Measurements from ENCODE around the gene UNC13C. TPM values are rescaled to one million over a fixed set of nuclear protein-coding genes. Genes with fewer than 3 reads are reported as not detected.

Gene UNC13C
- total RNA-seq, 1 donor from 2014 or later: 0.18 TPM

DNA sequence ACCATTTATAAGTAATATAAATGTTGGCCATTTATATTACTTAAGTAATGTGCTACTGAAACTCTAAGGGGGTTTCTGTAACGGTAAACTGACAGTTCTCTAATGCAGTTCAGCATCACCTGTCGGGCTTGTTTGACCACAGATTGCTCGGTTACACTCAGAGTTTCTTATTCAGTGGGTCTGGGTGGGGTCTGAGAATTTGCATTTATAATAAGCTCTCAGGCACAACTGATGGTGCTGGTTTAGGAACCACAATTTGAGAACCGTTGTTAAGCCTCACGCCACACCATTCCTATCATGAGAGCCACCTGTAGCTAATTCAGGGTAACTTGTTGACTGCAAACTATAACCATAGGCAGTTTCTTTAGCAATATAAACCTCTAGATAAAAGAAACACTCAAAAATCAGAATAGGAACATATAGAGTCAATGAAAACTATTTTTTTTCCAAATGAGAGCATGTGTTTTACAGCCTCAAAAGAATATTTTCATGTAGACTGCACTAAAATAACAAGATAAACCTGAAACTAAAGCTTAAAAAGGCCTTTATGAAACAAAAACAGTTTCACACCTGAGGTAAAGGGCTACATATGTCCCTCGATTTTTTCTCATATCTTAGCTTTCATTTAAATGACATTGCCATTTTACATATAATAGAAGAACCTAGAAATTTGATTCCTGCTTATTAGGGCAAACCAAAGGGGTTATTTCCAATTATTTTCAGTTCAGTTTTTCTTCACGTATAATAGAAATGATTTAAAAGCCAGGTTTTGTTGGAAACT, 604.8 kb downstream of the UNC13C start:
- TF ChIP-seq, protein P1, sequence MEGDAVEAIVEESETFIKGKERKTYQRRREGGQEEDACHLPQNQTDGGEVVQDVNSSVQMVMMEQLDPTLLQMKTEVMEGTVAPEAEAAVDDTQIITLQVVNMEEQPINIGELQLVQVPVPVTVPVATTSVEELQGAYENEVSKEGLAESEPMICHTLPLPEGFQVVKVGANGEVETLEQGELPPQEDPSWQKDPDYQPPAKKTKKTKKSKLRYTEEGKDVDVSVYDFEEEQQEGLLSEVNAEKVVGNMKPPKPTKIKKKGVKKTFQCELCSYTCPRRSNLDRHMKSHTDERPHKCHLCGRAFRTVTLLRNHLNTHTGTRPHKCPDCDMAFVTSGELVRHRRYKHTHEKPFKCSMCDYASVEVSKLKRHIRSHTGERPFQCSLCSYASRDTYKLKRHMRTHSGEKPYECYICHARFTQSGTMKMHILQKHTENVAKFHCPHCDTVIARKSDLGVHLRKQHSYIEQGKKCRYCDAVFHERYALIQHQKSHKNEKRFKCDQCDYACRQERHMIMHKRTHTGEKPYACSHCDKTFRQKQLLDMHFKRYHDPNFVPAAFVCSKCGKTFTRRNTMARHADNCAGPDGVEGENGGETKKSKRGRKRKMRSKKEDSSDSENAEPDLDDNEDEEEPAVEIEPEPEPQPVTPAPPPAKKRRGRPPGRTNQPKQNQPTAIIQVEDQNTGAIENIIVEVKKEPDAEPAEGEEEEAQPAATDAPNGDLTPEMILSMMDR (IDR thresholded peaks at IDR 0.05; ENCODE audit: insufficient read depth, low read depth, low read length): no peak
- TF ChIP-seq EZH2 (IDR thresholded peaks at IDR 0.05; ENCODE audit: insufficient read depth, low read length): no peak
- Histone ChIP-seq H3K9me3 (ENCODE audit: insufficient read depth, low read depth, low read length) (no peaks in the 10 kb centered on the region), H3K27me3 (ENCODE audit: insufficient read depth, low read length) (no peaks in the 10 kb centered on the region), H3K4me2 (ENCODE audit: low read length) (no peak overlapping the region), H2AFZ (ENCODE audit: low read depth, low read length) (no peak overlapping the region), H3K79me2 (ENCODE audit: insufficient read depth, low read length) (no peaks in the 10 kb centered on the region), H3K4me3 (ENCODE audit: insufficient read depth, low read depth, low read length) (no peak overlapping the region), H4K20me1 (ENCODE audit: insufficient read depth, low read length) (no peaks in the 10 kb centered on the region), H3K9ac (ENCODE audit: low read length) (no peak overlapping the region), H3K4me1 (ENCODE audit: insufficient read depth, low read length) (no peaks in the 10 kb centered on the region), H3K27ac (ENCODE audit: low read depth, low read length) (no peak overlapping the region), H3K36me3 (ENCODE audit: insufficient read depth, low read length) (no peaks in the 10 kb centered on the region)
- H3K9me3 Mint-ChIP-seq (ENCODE audit: unreplicated experiment): peaks cover 3% of the 10 kb centered on the region
- H3K4me1 Mint-ChIP-seq (ENCODE audit: low read depth, unreplicated experiment): no peaks in the 10 kb centered on the region
- no peak for DNase-seq (ENCODE audit: low read depth)
- no peak overlapping the region for H3K4me3 Mint-ChIP-seq (ENCODE audit: unreplicated experiment)
- no peak for FAIRE-seq
- no peaks in the 10 kb centered on the region for H3K36me3 Mint-ChIP-seq (ENCODE audit: low read depth, unreplicated experiment)
- H3K27ac Mint-ChIP-seq (ENCODE audit: unreplicated experiment): no peak overlapping the region
- peaks cover 2% of the 10 kb centered on the region for H3K27me3 Mint-ChIP-seq (ENCODE audit: low read depth, unreplicated experiment)

DNA sequence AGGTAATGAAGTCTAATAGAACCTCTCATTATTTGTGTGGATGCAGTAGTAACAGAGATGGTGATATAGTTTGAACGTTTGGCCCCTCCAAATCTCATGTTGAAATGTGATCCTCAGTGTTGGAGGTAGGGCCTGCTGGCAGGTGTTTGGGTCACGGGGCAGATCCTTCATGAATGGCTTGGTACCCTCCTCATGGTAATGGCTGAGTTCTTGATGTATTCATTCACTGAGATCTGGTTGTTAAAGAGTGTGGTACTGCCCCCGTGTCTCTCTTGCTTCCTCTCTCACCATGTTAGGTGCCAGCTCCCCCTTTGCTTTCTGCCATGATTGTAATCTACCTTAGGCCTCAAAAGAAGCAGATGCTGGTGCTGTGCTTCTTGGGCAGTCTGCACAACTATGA, 606.8 kb downstream of the UNC13C start:
- Mint-ChIP-seq H3K9me3 (ENCODE audit: unreplicated experiment) (peaks cover 3% of the 10 kb centered on the region), H3K4me1 (ENCODE audit: low read depth, unreplicated experiment) (no peaks in the 10 kb centered on the region), H3K27ac (ENCODE audit: unreplicated experiment) (no peak overlapping the region), H3K4me3 (ENCODE audit: unreplicated experiment) (no peak overlapping the region), H3K36me3 (ENCODE audit: low read depth, unreplicated experiment) (no peaks in the 10 kb centered on the region), H3K27me3 (ENCODE audit: low read depth, unreplicated experiment) (peaks cover 2% of the 10 kb centered on the region)
- Histone ChIP-seq H3K79me2 (ENCODE audit: insufficient read depth, low read length) (no peaks in the 10 kb centered on the region), H3K27me3 (ENCODE audit: insufficient read depth, low read length) (no peaks in the 10 kb centered on the region), H3K27ac (ENCODE audit: low read depth, low read length) (no peak overlapping the region), H3K4me2 (ENCODE audit: low read length) (no peak overlapping the region), H3K4me1 (ENCODE audit: insufficient read depth, low read length) (no peaks in the 10 kb centered on the region), H3K9ac (ENCODE audit: low read length) (no peak overlapping the region), H4K20me1 (ENCODE audit: insufficient read depth, low read length) (no peaks in the 10 kb centered on the region), H3K9me3 (ENCODE audit: insufficient read depth, low read depth, low read length) (no peaks in the 10 kb centered on the region), H2AFZ (ENCODE audit: low read depth, low read length) (no peak overlapping the region), H3K36me3 (ENCODE audit: insufficient read depth, low read length) (no peaks in the 10 kb centered on the region), H3K4me3 (ENCODE audit: insufficient read depth, low read depth, low read length) (no peak overlapping the region)
- no peak for DNase-seq (ENCODE audit: low read depth)
- TF ChIP-seq, protein P1 (IDR thresholded peaks at IDR 0.05; ENCODE audit: insufficient read depth, low read depth, low read length): no peak
- no peak for TF ChIP-seq EZH2 (IDR thresholded peaks at IDR 0.05; ENCODE audit: insufficient read depth, low read length)
- no peak for FAIRE-seq

DNA sequence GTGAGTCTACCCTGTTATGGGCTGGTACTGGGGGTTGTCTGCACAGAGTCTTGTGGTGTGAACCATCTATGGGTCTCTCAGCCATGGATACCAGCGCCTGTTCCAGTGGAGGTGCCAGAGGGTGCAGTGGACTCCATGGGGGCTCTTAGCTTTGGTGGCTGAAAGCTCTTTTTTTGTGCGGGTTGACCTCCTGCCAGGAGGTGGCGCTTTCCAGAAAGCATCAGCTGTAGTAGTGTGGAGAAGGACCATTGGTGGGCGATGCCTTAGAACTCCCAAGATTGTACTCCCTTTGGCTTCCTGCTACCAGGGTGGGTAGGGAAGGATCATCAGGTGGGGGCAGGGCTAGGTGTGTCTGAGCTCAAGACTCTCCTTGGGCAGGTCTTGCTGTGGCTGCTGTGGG, 615.9 kb downstream of the UNC13C start:
- no peak for FAIRE-seq
- H3K79me2 ChIP-seq (ENCODE audit: insufficient read depth, low read length): no peaks in the 10 kb centered on the region

More for the DNA sequence above, 615.9 kb downstream of the UNC13C start:
- Mint-ChIP-seq H3K36me3 (ENCODE audit: low read depth, unreplicated experiment) (no peaks in the 10 kb centered on the region), H3K9me3 (ENCODE audit: unreplicated experiment) (peaks cover 9% of the 10 kb centered on the region), H3K4me3 (ENCODE audit: unreplicated experiment) (no peak overlapping the region), H3K27me3 (ENCODE audit: low read depth, unreplicated experiment) (no peaks in the 10 kb centered on the region), H3K4me1 (ENCODE audit: low read depth, unreplicated experiment) (no peaks in the 10 kb centered on the region), H3K27ac (ENCODE audit: unreplicated experiment) (no peak overlapping the region)
- Histone ChIP-seq H3K9me3 (ENCODE audit: insufficient read depth, low read depth, low read length) (no peaks in the 10 kb centered on the region), H3K9ac (ENCODE audit: low read length) (no peak overlapping the region), H3K27me3 (ENCODE audit: insufficient read depth, low read length) (no peaks in the 10 kb centered on the region), H2AFZ (ENCODE audit: low read depth, low read length) (no peak overlapping the region), H3K27ac (ENCODE audit: low read depth, low read length) (no peak overlapping the region), H3K4me2 (ENCODE audit: low read length) (no peak overlapping the region), H3K4me1 (ENCODE audit: insufficient read depth, low read length) (no peaks in the 10 kb centered on the region), H3K36me3 (ENCODE audit: insufficient read depth, low read length) (no peaks in the 10 kb centered on the region), H3K4me3 (ENCODE audit: insufficient read depth, low read depth, low read length) (no peak overlapping the region), H4K20me1 (ENCODE audit: insufficient read depth, low read length) (no peaks in the 10 kb centered on the region)
- TF ChIP-seq EZH2 (IDR thresholded peaks at IDR 0.05; ENCODE audit: insufficient read depth, low read length): no peak
- TF ChIP-seq, protein P1 (IDR thresholded peaks at IDR 0.05; ENCODE audit: insufficient read depth, low read depth, low read length): no peak
- DNase-seq (ENCODE audit: low read depth): no peak

Measured in astrocyte (in vitro differentiated cells and primary cell).